ENCODE measurements around the gene ZMAT5.
"Not testable (repeated sequence)": the region's sequence is repeated elsewhere in the genome, so short reads cannot be mapped to it uniquely, and the experiment has no call there.

The ZMAT5 gene

GRCh38 chr22:29786031-29786430 lies 19.2 kb upstream of the ZMAT5 start:
- no peak for DNase-seq (ENCODE audit: low read depth in 2 of 2)

DNA sequence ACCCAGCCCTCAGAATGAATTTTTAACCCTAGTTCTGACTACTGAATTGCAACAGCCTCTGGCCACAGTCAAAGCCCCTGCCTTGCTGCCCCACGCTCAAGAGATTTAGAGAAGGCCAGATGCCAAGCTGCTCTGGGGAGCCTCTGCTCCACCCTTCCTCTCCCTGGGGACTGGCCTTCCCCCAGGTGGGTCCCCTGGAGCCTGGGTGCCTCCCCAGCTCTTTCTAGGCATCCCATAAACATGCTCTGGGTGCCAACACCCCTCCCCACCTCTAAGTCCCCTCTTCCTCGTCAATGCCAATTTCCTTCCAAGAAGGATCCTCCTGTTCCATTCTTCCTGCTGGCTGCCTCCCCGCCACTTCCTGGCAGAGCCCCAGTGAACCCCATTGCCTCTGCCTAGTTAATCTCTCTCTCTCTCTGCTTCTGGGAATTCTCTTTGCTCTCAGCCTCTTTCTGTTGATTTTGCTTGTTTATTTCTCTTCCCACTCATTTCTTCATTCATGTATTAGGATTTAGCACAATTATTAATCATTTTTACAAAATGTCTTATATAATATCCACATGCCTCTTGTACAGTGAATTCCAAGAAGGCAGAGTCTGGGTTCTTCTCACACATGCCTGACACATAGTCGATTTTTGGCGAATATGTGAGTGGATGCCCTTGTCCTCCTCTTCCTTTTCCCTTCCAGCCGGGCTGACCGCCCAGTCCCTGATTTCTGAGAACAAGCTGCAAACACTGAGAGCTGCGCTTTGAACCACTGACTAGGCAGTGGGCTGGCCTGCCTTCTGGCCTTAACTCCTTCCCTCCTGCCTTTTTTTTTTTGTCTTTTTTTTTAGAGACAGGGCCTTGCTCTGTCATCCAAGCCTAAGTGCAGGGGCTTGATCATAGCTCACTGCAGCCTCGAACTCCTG lies 17.9 kb upstream of the ZMAT5 start:
- DNase-seq (ENCODE audit: low read depth in 2 of 2), result no peak

GRCh38 chr22:29782061-29782845 lies 15.4 kb upstream of the ZMAT5 start:
- no peak for DNase-seq (ENCODE audit: low read depth in 2 of 2)

DNA sequence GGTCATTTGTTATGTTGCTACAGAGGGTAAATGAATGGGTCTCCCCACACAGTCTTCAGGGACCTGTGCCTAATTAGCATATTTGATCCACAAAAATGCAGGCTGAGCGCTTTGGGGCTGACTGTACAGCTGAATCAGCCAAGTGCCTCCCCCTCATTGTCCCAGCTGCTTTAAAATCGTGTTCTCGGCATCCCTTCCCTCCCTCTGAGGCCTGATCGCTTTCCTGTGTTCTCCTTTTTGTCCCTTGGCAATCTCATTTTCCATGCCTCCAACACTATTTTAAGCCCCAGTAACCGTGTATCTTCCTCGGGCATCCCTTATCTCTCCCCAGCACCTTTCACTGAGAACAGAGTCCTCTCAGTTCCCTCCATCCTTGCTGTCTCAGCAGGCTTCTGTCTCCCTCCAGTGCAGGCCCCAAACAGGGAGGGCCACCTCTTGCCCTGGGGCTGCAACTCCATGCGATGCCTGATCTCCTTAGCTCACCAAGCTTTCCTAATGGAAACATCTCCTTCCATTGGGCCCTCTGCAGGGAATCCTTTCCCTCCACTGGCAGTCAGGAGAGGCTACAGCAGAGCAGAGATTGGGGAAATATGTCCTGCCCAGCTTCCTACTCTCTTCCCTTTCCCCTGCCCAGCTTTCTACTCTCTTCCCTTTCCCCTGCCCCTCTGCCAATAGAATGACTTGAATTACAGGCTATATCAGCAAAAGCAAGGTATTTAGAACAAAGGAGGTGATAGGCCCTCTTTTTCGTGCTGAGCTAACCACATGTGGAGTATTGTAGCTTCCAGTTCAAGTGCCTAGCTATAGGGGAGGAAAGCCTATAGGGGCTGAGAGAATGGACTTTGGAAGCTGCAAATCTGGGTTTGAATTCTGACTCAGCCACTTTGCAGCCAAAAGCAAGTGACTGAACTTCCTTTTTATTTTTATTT lies 14.2 kb upstream of the ZMAT5 start:
- no peak for DNase-seq (ENCODE audit: low read depth in 2 of 2)

- DNase-seq (ENCODE audit: low read depth in 2 of 2), result no peak
Measured at GRCh38 chr22:29780220-29780619, 13.4 kb upstream of the ZMAT5 start.

DNA sequence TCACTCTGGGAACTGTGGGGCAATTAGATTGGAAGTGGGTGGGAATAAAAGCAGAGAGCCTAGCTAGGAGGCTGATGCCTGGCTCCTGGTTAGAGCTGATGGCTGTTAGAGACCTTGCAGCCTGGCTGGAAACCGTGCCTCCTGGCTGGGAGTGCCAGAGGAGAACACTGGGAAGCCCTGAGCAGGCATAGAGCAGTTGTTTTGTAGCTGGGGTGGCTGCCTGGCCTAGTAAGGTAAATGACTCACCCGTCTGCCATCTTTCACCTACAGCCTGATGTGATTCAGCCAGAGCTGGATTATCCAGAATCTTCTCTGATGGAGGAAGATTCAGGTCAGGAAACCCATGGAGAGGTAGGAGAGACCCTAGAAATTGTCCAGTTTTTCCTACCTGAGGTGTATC lies 6.4 kb upstream of the ZMAT5 start:
- no peak for DNase-seq (ENCODE audit: low read depth in 2 of 2)

- DNase-seq (ENCODE audit: low read depth in 2 of 2), result no peak
Measured at GRCh38 chr22:29772170-29772641, 5.4 kb upstream of the ZMAT5 start.

DNA sequence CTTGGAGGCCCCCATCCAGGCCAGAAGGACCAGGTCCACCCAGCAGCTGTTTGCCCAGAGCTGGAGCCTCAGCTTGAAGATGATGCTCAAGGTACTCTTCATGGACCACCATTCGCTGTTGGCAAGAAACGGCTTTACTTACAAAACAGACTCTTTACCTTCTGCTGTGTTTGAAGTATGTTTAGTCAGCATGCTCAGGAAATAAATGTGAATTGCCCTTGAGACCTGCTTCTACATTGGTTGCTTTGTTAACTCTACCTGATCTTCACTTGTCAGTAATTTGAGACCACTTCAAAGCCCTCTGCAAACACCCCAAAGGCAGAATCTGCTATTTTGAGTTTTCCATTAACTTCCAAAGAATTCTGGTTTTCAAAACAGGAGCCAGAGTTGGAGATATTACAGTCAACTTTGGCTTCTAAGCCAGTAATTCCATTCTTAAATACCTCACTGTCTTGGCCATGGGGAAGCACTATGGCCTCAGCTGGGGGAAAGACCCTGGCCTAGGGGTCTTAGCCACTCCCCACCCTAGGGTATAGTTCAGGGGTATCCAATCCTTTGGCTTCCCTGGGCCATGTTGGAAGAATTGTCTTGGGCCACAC lies 3.0 kb upstream of the ZMAT5 start:
- DNase-seq (ENCODE audit: low read depth in 2 of 2), result no peak

GRCh38 chr22:29768052-29768693 lies 1.4 kb upstream of the ZMAT5 start:
- no peak for DNase-seq (ENCODE audit: low read depth in 2 of 2)

DNA sequence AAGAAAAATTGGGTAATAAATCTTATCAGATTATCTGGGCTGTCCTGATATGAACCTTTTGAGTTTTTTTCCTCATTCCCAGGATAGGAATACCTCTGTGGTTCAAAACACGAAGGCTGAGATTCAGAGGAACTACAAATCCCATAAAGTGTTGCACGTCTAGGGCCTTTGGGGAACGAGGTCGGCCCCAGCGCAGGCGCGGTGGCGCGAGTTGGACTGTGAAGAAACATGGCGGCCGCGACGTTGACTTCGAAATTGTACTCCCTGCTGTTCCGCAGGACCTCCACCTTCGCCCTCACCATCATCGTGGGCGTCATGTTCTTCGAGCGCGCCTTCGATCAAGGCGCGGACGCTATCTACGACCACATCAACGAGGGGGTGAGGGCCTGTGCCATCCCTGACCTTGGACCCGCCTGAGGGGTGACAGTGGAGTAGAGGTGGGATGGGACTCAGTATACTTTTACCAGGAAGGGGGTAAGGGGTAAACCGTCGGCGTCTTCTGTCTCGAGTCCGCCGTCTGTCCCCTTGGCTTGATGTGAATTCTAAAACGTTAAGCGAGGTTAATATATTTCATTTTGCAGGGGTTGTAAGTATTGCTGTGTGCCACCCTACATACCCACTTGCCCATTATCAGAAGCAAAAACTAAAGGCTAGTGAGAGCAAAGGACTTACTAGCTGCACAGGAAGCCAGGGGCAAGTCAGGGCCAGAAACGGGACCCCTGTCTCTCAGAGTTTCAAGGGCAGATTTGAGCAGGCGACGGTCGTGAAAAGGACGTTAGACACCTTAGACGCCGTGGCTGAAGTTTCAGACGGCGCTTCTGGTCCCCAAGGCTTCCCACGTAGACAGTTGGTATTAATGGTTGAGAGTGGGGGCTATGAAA lies 604 bp upstream of the ZMAT5 start, which contains the start of gene UQCR10:
TSS of gene UQCR10 (plus strand) at position 199 of the 881 bp plus-strand sequence. CDS start at position 229, 30 bp downstream.
- DNase-seq (ENCODE audit: low read depth in 2 of 2), result peak; percentile 79 to 89

- DNase-seq (ENCODE audit: low read depth in 2 of 2), result peak in 1 of 2 experiments; percentile 4
Measured at GRCh38 chr22:29765905-29766631, 739 bp downstream of the ZMAT5 start.

DNA sequence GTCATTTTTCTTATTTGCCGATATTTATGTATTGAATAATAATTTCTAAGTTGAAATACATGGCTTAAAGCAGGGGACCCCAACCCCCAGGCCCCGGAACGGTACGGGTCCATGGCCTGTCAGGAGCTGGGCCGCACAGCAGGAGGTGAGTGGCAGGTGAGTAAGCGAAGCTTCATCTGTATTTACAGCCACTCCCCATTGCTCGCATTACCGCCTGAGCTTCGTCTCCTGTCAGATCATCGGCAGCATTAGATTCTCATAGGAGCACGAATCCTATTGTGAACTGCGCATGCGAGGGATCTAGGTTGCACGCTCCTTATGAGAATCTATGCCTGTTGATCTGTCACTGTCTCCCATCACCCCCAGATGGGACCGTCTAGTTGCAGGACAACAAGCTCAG lies 4.5 kb downstream of the ZMAT5 start:
- no peak for DNase-seq (ENCODE audit: low read depth in 2 of 2)

- DNase-seq (ENCODE audit: low read depth in 2 of 2), result no peak
Measured at GRCh38 chr22:29758959-29759358, 7.8 kb downstream of the ZMAT5 start.

GRCh38 chr22:29758068-29758622 lies 8.7 kb downstream of the ZMAT5 start:
- no peak for DNase-seq (ENCODE audit: low read depth in 2 of 2)

DNA sequence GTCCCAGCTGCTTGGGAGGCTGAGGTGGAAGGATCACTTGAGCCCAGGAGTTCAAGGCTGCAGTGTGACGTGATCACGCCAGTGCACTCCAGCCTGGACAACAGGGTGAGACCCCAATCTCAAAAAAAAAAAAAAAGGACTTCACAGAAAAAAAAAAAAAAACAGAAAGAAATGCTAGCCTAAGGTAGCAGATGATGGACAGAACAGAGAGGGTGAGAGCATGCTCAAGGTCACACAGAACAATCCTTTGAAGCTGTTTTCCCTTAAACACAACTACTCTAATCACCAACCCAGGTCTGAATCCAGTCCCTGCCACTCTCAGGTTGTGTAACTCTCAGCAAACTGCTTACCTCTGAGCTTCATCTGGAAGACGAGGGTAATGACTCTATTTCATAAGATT lies 9.7 kb downstream of the ZMAT5 start:
- DNase-seq (ENCODE audit: low read depth in 2 of 2), result no peak

- no peak for DNase-seq (ENCODE audit: low read depth in 2 of 2)
Measured at GRCh38 chr22:29756341-29756740, 10.5 kb downstream of the ZMAT5 start.

GRCh38 chr22:29755889-29756288 lies 10.9 kb downstream of the ZMAT5 start:
- no peak for DNase-seq (ENCODE audit: low read depth in 2 of 2)

GRCh38 chr22:29754658-29755395 lies 12.0 kb downstream of the ZMAT5 start:
- DNase-seq (ENCODE audit: low read depth in 2 of 2), result not testable (repeated sequence)

Data from stimulated activated CD4-positive, alpha-beta T cell treated with anti-CD3 and anti-CD28 coated beads, Interleukin-12 subunit alpha, Interleukin-12 subunit beta, amount 100 ng/mL, for 24 hours (primary cell).